Measurements from ENCODE around the gene PCDHA3.
"Not testable (repeated sequence)": the region's sequence is repeated elsewhere in the genome, so short reads cannot be mapped to it uniquely, and the experiment has no call there.

The PCDHA3 gene

DNA sequence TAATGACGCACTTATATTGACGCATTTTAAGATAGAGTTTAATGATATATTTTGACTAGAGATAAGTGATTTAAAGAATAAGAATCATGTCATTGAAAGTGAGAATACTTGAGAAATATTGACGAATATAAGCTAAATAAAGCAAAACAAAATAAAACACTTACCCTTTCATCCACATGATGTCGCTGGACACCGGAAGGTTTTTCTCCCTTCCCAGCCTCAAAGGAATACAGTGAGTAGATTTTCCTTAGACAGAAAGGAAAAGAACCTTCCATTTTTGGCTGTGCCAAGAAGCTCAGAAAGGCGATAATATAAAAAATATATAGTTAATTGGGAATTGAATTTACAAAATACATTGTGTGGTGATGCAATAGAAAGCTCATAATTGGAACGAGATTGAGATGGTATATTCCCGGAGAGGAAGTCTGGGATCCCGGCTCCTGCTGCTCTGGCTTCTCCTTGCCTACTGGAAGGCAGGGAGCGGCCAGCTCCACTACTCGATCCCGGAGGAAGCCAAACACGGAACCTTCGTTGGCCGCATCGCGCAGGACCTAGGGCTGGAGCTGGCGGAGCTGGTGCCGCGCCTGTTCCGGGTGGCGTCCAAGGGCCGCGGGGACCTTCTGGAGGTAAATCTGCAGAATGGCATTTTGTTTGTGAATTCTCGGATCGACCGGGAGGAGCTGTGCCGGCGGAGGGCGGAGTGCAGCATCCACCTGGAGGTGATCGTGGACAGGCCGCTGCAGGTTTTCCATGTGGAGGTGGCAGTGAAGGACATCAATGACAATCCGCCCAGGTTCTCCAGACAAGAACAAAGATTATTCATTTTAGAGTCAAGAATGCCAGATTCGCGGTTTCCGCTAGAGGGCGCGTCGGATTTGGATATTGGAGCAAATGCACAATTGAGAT, 20.8 kb downstream of the PCDHA3 start, which contains the start of gene PCDHA5:
PCDHA5 (plus strand) TSS at position 239 of the 906 bp plus-strand sequence.
- DNase-seq, result no peak

DNA sequence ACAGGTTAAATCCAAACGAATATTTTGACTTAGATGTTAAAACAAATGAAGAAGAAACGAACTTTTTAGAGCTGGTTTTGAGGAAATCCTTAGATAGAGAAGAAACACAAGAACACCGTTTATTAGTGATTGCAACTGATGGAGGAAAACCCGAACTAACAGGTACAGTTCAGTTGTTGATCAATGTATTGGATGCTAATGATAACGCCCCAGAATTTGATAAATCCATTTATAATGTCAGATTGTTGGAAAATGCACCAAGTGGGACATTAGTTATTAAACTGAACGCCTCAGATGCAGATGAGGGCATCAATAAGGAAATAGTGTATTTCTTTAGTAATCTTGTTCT, 21.4 kb downstream of the PCDHA3 start:
- no peak for DNase-seq

DNA sequence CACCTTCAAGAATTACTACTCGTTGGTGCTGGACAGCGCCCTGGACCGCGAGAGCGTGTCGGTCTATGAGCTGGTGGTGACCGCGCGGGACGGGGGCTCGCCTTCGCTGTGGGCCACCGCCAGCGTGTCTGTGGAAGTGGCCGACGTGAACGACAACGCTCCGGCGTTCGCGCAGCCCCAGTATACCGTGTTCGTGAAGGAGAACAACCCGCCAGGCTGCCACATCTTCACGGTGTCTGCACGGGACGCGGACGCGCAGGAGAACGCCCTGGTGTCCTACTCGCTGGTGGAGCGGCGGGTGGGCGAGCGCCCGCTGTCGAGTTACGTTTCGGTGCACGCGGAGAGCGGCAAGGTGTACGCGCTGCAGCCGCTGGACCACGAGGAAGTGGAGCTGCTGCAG, 22.1 kb downstream of the PCDHA3 start:
- DNase-seq, result not testable (repeated sequence)

DNA sequence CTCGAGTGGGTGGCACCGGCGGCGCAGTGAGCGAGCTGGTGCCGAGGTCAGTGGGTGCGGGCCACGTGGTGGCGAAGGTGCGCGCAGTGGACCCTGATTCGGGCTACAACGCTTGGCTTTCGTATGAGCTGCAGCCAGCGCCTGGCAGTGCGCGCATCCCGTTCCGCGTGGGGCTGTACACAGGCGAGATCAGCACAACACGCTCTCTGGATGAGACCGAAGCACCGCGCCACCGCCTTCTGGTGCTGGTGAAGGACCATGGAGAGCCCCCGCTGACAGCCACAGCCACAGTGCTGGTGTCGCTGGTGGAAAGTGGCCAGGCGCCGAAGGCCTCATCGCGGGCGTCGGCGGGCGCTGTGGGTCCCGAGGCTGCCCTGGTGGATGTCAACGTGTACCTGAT, 22.6 kb downstream of the PCDHA3 start:
- no peak for DNase-seq

DNA sequence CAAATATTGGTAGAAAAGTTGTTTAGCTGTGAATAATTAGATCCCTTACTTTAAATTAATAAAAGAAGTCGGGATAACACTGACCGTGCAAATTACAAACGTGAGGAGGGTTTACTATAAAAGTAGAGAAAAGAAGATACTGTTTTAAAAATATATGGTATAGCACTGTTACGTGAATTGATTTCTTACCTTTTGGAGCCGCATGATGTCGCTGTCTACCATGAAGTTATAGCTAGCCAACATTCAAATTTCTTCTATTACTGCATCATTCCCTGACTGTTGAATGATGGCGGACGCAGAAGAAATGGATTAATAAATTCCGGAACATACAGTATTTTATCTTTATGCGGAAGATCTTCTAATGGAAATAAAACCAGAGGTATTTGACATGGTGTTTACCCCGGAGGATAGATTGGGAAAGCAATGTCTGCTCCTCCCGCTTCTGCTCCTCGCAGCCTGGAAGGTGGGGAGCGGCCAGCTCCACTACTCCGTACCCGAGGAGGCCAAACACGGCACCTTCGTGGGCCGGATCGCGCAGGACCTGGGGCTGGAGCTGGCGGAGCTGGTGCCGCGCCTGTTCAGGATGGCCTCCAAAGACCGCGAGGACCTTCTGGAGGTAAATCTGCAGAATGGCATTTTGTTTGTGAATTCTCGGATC, 27.0 kb downstream of the PCDHA3 start, which contains the start of gene PCDHA6:
PCDHA6 (plus strand) TSS at position 257 of the 658 bp plus-strand sequence; CDS start at position 389, 132 bp downstream.
- DNase-seq, result no peak

DNA sequence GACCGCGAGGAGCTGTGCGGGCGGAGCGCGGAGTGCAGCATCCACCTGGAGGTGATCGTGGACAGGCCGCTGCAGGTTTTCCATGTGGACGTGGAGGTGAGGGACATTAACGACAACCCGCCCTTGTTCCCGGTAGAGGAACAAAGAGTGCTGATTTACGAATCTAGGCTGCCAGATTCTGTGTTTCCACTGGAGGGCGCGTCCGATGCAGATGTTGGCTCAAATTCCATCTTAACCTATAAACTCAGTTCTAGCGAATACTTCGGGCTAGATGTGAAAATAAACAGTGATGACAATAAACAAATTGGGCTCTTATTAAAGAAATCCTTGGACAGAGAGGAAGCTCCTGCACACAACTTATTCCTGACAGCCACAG, 27.5 kb downstream of the PCDHA3 start:
- DNase-seq, result no peak

DNA sequence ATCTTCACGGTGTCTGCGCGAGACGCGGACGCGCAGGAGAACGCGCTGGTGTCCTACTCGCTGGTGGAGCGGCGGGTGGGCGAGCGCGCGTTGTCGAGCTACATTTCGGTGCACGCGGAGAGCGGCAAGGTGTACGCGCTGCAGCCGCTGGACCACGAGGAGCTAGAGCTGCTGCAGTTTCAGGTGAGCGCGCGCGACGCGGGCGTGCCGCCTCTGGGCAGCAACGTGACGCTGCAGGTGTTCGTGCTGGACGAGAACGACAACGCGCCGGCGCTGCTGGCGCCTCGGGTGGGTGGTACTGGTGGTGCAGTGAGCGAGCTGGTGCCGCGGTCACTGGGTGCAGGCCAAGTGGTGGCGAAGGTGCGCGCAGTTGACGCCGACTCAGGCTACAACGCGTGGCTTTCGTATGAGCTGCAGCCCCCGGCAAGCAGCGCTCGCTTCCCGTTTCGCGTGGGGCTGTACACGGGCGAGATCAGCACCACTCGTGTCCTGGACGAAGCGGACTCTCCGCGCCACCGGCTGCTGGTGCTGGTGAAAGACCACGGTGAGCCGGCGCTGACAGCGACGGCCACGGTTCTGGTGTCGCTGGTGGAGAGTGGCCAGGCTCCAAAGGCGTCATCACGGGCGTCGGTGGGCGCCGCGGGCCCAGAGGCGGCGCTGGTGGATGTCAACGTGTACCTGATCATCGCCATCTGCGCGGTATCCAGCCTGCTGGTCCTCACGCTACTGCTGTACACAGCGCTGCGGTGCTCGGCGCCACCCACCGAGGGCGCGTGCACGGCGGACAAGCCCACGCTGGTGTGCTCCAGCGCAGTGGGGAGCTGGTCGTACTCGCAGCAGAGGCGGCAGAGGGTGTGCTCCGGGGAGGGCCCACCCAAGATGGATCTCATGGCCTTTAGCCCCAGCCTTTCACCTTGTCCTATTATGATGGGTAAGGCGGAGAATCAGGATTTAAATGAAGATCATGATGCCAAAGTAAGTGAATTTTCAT, 28.9 kb downstream of the PCDHA3 start:
- DNase-seq, result not testable (repeated sequence)

DNA sequence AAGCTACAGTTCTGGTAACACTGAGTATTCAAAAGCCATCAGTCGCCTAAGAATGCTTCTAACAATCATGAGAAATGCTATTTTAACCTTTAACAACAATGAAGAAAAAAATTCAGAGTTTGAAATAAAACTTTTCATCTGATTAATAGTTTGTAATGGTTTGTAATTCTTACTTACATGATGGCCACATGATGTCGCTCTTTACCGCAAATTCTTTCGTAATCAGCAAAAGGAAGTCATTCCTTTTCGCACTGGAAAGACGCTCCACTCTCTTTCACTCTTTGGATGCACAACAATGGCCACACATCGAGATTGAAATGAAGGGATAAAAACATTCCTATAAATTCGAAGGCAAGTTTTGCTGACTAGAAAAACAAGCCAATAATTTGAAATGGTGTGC, 33.1 kb downstream of the PCDHA3 start, which contains the start of gene PCDHA7:
PCDHA7 (plus strand) TSS at position 277 of the 400 bp plus-strand sequence; CDS start at position 392, 115 bp downstream.
- no peak for DNase-seq

DNA sequence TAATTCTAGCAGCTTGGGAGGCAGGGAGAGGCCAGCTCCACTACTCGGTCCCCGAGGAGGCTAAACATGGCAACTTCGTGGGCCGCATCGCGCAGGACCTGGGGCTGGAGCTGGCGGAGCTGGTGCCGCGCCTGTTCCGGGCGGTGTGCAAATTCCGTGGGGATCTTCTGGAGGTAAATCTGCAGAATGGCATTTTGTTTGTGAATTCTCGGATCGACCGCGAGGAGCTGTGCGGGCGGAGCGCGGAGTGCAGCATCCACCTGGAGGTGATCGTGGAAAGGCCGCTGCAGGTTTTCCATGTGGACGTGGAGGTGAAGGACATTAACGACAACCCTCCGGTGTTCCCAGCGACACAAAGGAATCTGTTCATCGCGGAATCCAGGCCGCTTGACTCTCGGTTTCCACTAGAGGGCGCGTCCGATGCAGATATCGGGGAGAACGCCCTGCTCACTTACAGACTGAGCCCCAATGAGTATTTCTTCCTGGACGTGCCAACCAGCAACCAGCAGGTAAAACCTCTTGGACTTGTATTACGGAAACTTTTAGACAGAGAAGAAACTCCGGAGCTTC, 33.7 kb downstream of the PCDHA3 start:
- not testable (repeated sequence) for DNase-seq

DNA sequence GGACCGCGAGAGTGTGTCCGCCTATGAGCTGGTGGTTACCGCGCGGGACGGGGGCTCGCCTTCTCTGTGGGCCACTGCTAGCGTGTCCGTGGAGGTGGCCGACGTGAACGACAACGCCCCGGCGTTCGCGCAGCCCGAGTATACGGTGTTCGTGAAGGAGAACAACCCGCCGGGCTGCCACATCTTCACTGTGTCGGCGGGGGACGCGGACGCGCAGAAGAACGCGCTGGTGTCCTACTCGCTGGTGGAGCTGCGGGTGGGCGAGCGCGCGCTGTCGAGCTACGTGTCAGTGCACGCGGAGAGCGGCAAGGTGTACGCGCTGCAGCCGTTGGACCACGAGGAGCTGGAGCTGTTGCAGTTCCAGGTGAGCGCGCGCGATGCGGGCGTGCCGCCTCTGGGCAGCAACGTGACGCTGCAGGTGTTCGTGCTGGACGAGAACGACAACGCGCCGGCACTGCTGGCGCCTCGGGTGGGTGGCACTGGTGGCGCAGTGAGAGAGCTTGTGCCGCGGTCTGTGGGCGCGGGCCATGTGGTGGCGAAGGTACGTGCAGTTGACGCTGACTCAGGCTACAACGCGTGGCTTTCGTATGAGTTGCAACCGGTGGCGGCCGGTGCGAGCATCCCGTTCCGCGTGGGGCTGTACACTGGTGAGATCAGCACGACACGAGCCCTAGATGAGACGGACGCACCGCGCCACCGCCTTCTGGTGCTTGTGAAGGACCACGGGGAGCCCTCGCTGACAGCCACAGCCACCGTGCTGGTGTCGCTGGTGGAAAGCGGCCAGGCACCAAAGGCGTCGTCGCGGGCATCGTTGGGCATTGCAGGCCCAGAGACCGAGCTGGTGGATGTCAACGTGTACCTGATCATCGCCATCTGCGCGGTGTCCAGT, 35.0 kb downstream of the PCDHA3 start:
- DNase-seq, result no peak

DNA sequence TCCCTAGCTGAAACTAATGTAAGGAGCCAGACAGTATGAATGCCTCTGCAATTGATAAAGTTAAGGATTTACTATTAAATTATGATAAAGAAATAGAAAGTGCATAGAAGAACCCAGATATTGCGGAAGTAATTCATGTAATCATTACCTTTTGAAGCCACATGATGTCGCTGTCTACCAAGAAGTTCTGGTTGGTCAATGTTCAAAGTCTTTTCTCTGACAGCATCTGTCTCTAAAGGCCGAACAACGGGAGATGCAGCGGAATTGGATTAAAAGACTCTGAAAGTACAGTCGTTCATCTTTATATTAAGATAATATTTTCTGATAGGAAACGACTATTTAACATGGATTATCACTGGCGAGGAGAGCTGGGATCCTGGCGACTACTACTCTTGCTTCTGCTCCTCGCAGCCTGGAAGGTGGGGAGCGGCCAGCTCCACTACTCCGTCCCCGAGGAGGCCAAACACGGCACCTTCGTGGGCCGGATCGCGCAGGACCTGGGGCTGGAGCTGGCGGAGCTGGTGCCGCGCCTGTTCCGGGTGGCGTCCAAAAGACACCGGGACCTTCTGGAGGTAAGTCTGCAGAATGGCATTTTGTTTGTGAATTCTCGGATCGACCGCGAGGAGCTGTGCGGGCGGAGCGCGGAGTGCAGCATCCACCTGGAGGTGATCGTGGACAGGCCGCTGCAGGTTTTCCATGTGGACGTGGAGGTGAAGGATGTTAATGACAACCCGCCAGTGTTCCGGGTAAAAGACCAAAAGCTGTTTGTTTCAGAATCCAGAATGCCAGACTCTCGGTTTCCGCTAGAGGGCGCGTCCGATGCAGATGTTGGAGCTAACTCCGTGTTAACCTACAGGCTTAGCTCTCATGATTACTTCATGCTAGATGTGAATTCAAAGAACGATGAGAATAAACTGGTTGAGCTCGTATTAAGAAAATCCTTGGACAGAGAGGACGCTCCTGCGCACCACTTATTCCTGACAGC, 40.4 kb downstream of the PCDHA3 start, which contains the start of gene PCDHA8:
PCDHA8 (plus strand) TSS at position 210 of the 985 bp plus-strand sequence; CDS start at position 345, 135 bp downstream.
- DNase-seq, result peak; percentile 16

DNA sequence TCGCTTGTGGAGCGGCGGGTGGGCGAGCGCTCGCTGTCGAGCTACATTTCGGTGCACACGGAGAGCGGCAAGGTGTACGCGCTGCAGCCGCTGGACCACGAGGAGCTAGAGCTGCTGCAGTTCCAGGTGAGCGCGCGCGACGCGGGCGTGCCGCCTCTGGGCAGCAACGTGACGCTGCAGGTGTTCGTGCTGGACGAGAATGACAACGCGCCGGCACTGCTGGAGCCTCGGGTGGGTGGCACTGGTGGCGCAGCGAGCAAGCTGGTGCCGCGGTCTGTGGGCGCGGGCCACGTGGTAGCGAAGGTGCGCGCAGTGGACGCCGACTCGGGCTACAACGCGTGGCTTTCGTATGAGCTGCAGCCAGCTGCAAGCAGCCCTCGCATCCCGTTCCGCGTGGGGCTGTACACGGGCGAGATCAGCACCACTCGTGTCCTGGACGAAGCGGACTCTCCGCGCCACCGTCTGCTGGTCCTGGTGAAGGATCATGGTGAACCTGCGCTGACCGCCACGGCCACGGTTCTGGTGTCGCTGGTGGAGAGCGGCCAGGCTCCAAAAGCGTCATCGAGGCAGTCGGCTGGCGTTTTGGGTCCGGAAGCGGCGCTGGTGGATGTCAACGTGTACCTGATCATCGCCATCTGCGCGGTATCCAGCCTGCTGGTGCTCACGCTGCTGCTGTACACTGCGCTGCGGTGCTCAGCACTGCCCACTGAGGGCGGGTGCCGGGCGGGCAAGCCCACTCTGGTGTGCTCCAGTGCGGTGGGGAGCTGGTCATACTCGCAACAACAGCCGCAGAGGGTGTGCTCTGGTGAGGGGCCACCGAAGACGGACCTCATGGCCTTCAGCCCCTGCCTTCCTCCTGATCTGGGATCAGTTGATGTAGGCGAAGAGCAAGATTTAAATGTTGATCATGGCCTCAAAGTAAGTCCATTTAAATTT, 42.2 kb downstream of the PCDHA3 start:
- no peak for DNase-seq

DNA sequence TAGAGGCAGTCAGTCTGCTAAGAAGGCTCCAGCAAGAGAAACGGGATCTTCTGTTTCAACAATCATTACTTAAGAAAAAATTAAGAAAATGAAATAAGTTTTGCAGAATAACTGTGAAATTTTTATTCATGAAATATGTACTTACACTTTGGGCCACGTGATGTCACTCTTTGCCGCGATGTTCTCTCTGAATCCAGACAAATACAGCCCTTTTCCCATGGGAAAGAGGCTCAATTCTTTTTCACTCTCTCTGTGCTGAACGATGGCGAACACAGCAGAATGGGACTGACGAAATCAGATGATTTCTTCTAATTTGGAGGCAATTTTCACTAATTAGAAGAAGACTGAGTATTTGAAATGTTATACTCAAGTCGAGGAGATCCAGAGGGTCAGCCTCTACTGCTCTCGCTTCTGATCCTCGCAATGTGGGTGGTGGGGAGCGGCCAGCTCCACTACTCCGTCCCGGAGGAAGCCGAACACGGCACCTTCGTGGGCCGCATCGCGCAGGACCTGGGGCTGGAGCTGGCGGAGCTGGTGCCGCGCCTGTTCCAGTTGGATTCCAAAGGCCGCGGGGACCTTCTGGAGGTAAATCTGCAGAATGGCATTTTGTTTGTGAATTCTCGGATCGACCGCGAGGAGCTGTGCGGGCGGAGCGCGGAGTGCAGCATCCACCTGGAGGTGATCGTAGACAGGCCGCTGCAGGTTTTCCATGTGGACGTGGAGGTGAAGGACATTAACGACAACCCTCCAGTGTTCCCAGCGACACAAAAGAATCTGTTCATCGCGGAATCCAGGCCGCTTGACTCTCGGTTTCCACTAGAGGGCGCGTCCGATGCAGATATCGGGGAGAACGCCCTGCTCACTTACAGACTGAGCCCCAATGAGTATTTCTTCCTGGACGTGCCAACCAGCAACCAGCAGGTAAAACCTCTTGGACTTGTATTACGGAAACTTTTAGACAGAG, 47.6 kb downstream of the PCDHA3 start, which contains the start of gene PCDHA9:
PCDHA9 (plus strand) TSS at position 244 of the 964 bp plus-strand sequence; CDS start at position 358, 114 bp downstream.
- DNase-seq, result not testable (repeated sequence)

DNA sequence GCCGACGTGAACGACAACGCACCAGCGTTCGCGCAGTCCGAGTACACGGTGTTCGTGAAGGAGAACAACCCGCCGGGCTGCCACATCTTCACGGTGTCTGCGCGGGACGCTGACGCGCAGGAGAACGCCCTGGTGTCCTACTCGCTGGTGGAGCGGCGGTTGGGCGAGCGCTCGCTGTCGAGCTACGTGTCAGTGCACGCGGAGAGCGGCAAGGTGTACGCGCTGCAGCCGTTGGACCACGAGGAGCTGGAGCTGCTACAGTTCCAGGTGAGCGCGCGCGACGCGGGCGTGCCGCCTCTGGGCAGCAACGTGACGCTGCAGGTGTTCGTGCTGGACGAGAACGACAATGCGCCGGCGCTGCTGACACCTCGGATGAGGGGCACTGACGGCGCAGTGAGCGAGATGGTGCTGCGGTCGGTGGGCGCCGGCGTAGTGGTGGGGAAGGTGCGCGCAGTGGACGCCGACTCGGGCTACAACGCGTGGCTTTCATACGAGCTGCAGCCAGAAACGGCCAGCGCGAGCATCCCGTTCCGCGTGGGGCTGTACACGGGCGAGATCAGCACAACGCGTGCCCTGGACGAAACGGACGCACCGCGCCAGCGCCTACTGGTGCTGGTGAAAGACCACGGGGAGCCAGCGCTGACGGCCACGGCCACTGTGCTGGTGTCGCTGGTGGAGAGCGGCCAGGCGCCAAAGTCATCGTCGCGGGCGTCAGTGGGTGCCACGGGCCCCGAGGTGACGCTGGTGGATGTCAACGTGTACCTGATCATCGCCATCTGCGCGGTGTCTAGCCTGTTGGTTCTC, 49.2 kb downstream of the PCDHA3 start:
- DNase-seq, result not testable (repeated sequence)
